ENCODE results near the gene INVS. TPM values are rescaled to one million over a fixed set of nuclear protein-coding genes. Genes with fewer than 3 reads are reported as not detected.

Gene INVS
- total and polyA plus RNA-seq, 2 experiments from 2014 or later = 8.5 to 17.0 TPM

DNA sequence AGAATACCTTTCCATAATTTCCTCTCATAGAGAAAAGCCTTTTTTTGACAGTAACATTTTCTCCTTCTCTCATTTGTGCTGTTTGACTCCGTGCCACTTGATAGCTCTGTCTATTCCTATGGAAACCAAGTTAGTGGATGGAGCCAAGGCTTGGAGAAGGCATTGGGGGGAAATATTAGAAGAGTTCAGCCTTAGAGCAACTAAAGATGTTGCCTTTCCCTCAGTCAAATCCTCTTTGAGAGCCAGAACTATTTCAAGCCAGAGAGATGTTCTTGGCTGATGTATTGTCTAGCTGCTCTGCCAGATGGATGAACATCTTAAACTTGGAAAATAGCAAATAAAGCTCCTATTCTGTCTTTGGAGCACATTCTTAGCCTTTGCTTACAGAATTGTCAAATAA, 112.4 kb downstream of the INVS start:
- Histone ChIP-seq H2AFZ (no peak overlapping the region), H3K36me3 (ENCODE audit: low read depth) (no peaks in the 10 kb centered on the region), H3K4me1 (ENCODE audit: insufficient read depth) (peaks cover 17% of the 10 kb centered on the region), H3K27me3 (replicated peaks; ENCODE audit: insufficient read depth) (no peaks in the 10 kb centered on the region), H3F3A (ENCODE audit: insufficient read depth) (peaks cover 18% of the 10 kb centered on the region), H4K20me1 (ENCODE audit: insufficient read depth) (no peaks in the 10 kb centered on the region), H3K4me2 (ENCODE audit: unreplicated experiment) (no peak overlapping the region), H3K9me2 (ENCODE audit: insufficient read depth) (no peaks in the 10 kb centered on the region), H3K27ac (no peak overlapping the region), H3K79me2 (ENCODE audit: insufficient read depth) (no peaks in the 10 kb centered on the region), H3K4me3 (no peak overlapping the region), H3K9ac (no peak overlapping the region), H3K9me3 (ENCODE audit: low read depth) (no peaks in the 10 kb centered on the region)
- DNase-seq = no peak
- WGBS, 2 experiments (ENCODE audit: low coverage in 1 of 2, low lambda C conversion rate in 2 of 2, missing lambda C conversion rate in 2 of 2) = 51 to 57% methylated on average over 1 of the region's 1 CpG
- in situ Hi-C loops (cut with MboI) = loop anchor here (25.0 kb wide), 3 partner anchors 174 to 1024 kb away; no protein-coding TSS in a partner anchor
- no peak for TF ChIP-seq EZH2 (IDR thresholded peaks at IDR 0.05; ENCODE audit: insufficient read depth, poor library complexity, severe bottlenecking)
- TF ChIP-seq EZH2phosphoT487 (IDR thresholded peaks at IDR 0.05; ENCODE audit: insufficient read depth, low read depth) = no peak

- H2AFZ ChIP-seq = no peak overlapping the region
- WGBS, 2 experiments (ENCODE audit: low coverage in 1 of 2, low lambda C conversion rate in 2 of 2, missing lambda C conversion rate in 2 of 2) = 71 to 72% methylated on average over 5 of the region's 5 CpGs
- no peak overlapping the region for H3K4me2 ChIP-seq (ENCODE audit: unreplicated experiment)
- peak; percentile 61 for DNase-seq
- no peaks in the 10 kb centered on the region for H3K27me3 ChIP-seq (replicated peaks; ENCODE audit: insufficient read depth)
- H3K9me3 ChIP-seq (ENCODE audit: low read depth) = no peaks in the 10 kb centered on the region
- H3K36me3 ChIP-seq (ENCODE audit: low read depth) = no peaks in the 10 kb centered on the region
- in situ Hi-C loops (cut with MboI) = loop anchor here (25.0 kb wide), 3 partner anchors 177 to 1027 kb away; no protein-coding TSS in a partner anchor
- H3K4me3 ChIP-seq = no peak overlapping the region
- H3K4me1 ChIP-seq (ENCODE audit: insufficient read depth) = peaks cover 12% of the 10 kb centered on the region
- no peak overlapping the region for H3K27ac ChIP-seq
- TF ChIP-seq EZH2phosphoT487 (IDR thresholded peaks at IDR 0.05; ENCODE audit: insufficient read depth, low read depth) = no peak
- no peak for TF ChIP-seq EZH2 (IDR thresholded peaks at IDR 0.05; ENCODE audit: insufficient read depth, poor library complexity, severe bottlenecking)
- H3K9me2 ChIP-seq (ENCODE audit: insufficient read depth) = no peaks in the 10 kb centered on the region
- H3F3A ChIP-seq (ENCODE audit: insufficient read depth) = peaks cover 13% of the 10 kb centered on the region
- H4K20me1 ChIP-seq (ENCODE audit: insufficient read depth) = no peaks in the 10 kb centered on the region
- no peak overlapping the region for H3K9ac ChIP-seq
- no peaks in the 10 kb centered on the region for H3K79me2 ChIP-seq (ENCODE audit: insufficient read depth)
Measured at GRCh38 chr9:100213730-100214477, 114.9 kb downstream of the INVS start.

DNA sequence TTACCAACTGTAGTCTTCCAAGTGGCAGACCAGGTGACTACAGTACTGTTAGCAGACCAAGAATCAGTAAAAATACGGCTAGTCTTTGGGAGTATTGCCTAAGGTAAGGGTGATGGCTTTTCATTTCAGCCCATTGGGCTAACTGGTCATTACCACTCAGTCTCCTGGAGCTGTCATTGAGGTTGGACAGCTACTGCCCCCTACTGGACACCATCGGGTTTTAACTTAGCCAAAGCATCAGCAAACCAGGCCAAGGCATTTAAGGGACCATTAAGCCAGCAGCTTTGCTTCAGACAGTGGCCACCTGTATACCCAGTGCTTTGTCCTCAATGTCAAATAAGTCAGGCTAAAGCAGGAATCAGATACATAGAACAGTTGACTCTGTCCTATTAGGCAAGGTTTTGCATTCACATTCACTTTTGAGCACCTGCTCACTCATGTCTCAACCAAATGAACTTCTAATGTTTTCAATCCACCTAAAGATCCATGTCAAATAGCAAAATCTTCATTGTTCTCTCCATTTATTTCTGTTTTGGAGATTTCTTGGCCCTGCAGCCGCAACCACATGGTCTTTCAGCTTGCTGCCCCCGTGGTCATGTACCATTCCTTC, 117.2 kb downstream of the INVS start:
- WGBS, 2 experiments (ENCODE audit: low coverage in 1 of 2, low lambda C conversion rate in 2 of 2, missing lambda C conversion rate in 2 of 2) = 60 to 65% methylated on average over 4 of the region's 4 CpGs
- no peaks in the 10 kb centered on the region for H4K20me1 ChIP-seq (ENCODE audit: insufficient read depth)
- H3K9ac ChIP-seq = no peak overlapping the region

DNA sequence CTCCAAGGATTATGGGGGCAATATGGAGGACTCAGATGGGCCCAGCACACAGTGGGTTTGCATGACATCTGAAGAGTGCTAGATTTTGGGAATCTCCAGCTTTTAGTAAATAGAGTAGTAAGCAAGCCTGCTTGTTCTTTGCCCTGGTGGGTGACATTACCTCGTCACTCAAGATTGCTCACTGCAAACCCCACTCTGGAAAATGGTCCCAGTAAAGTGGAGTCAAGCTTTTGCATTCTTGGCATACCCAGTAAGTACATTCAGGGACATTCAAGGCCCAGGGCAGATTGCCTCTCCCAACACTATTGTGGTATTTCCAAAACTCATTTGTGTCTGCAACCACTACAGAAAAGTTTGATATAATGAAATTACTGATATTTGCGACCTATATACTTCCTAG, 118.5 kb downstream of the INVS start:
- Histone ChIP-seq H3K27ac (no peak overlapping the region), H3K9me3 (ENCODE audit: low read depth) (no peaks in the 10 kb centered on the region), H3K4me1 (ENCODE audit: insufficient read depth) (peaks cover 12% of the 10 kb centered on the region), H3K79me2 (ENCODE audit: insufficient read depth) (no peaks in the 10 kb centered on the region), H3K4me3 (no peak overlapping the region), H3K4me2 (ENCODE audit: unreplicated experiment) (no peak overlapping the region), H3K9me2 (ENCODE audit: insufficient read depth) (no peaks in the 10 kb centered on the region), H3K27me3 (replicated peaks; ENCODE audit: insufficient read depth) (no peaks in the 10 kb centered on the region), H4K20me1 (ENCODE audit: insufficient read depth) (no peaks in the 10 kb centered on the region), H2AFZ (no peak overlapping the region), H3F3A (ENCODE audit: insufficient read depth) (peaks cover 13% of the 10 kb centered on the region), H3K36me3 (ENCODE audit: low read depth) (no peaks in the 10 kb centered on the region), H3K9ac (no peak overlapping the region)
- in situ Hi-C loops (cut with MboI) = loop anchor here (25.0 kb wide), 3 partner anchors 180 to 1030 kb away; no protein-coding TSS in a partner anchor
- TF ChIP-seq EZH2phosphoT487 (IDR thresholded peaks at IDR 0.05; ENCODE audit: insufficient read depth, low read depth) (no peak), EZH2 (IDR thresholded peaks at IDR 0.05; ENCODE audit: insufficient read depth, poor library complexity, severe bottlenecking) (no peak)
- DNase-seq = no peak
- 97% methylated on average over 2 of the region's 2 CpGs for WGBS, 2 experiments (ENCODE audit: low coverage in 1 of 2, low lambda C conversion rate in 2 of 2, missing lambda C conversion rate in 2 of 2)

More for the DNA sequence above, 117.2 kb downstream of the INVS start:
- H3K9me2 ChIP-seq (ENCODE audit: insufficient read depth) = no peaks in the 10 kb centered on the region
- no peaks in the 10 kb centered on the region for H3K9me3 ChIP-seq (ENCODE audit: low read depth)
- H3K4me3 ChIP-seq = no peak overlapping the region
- no peak overlapping the region for H2AFZ ChIP-seq
- TF ChIP-seq EZH2 (IDR thresholded peaks at IDR 0.05; ENCODE audit: insufficient read depth, poor library complexity, severe bottlenecking) (no peak), EZH2phosphoT487 (IDR thresholded peaks at IDR 0.05; ENCODE audit: insufficient read depth, low read depth) (no peak)
- H3K79me2 ChIP-seq (ENCODE audit: insufficient read depth) = no peaks in the 10 kb centered on the region
- peaks cover 13% of the 10 kb centered on the region for H3F3A ChIP-seq (ENCODE audit: insufficient read depth)
- H3K36me3 ChIP-seq (ENCODE audit: low read depth) = no peaks in the 10 kb centered on the region
- peak; percentile 62 for DNase-seq
- H3K27me3 ChIP-seq (replicated peaks; ENCODE audit: insufficient read depth) = no peaks in the 10 kb centered on the region
- peaks cover 12% of the 10 kb centered on the region for H3K4me1 ChIP-seq (ENCODE audit: insufficient read depth)
- no peak overlapping the region for H3K4me2 ChIP-seq (ENCODE audit: unreplicated experiment)
- in situ Hi-C loops (cut with MboI) = loop anchor here (25.0 kb wide), 3 partner anchors 179 to 1029 kb away; no protein-coding TSS in a partner anchor
- no peak overlapping the region for H3K27ac ChIP-seq

All from GM23248 (cell line).